D721Med (cell line): Measurements from ENCODE around the gene SPRN.

Source experiments
- DNase-seq: peaks from one replicate; pipeline ENCODE4 v3.0.0; 2011; ENCODE audit warnings: low spot score; ENCODE audit not compliant: insufficient read length
- FAIRE-seq: peaks from 2 replicates; lab custom pipeline; 2011; peaks lifted over from hg19 to GRCh38; lab: Jason Lieb, UNC
- CTCF ChIP-seq: IDR thresholded peaks from 2 replicates; pipeline ENCODE4 v1.5.1; 2012; ENCODE audit warnings: mild to moderate bottlenecking, control low read depth; ENCODE audit not compliant: insufficient read depth; ENCODE audit errors: missing control alignments

SPRN gene

GRCh38 chr10:133455611-133456031 lies 31.2 kb upstream of the SPRN start:
- FAIRE-seq (no peak), DNase-seq (no peak)
- no peak for TF ChIP-seq CTCF

- no peak for DNase-seq
- no peak for TF ChIP-seq CTCF
- FAIRE-seq: no peak
Measured at GRCh38 chr10:133455196-133455595, 30.8 kb upstream of the SPRN start.

GRCh38 chr10:133454204-133454893 lies 29.9 kb upstream of the SPRN start:
- DNase-seq (no peak), FAIRE-seq (no peak)
- no peak for TF ChIP-seq CTCF

- no peak for FAIRE-seq
- TF ChIP-seq CTCF: no peak
Measured at GRCh38 chr10:133453516-133454203, 29.2 kb upstream of the SPRN start, which contains the start of gene SCART1. Gene SCART1, plus strand, starts transcription at chr10:133453945. Its CDS starts 53 bp downstream, at chr10:133453998.

GRCh38 chr10:133452453-133452852 lies 28.0 kb upstream of the SPRN start:
- DNase-seq (no peak), FAIRE-seq (no peak)
- no peak for TF ChIP-seq CTCF

More at GRCh38 chr10:133453516-133454203, 29.2 kb upstream of the SPRN start, which contains the start of gene SCART1:
- no peak for DNase-seq

- FAIRE-seq (no peak), DNase-seq (no peak)
- no peak for TF ChIP-seq CTCF
Measured at GRCh38 chr10:133451346-133451745, 26.9 kb upstream of the SPRN start.

GRCh38 chr10:133448120-133448519 lies 23.7 kb upstream of the SPRN start:
- DNase-seq: no peak
- no peak for TF ChIP-seq CTCF
- no peak for FAIRE-seq
